Suprapubic skin (tissue), 4 donors: ENCODE data around the gene RASGEF1C.

Experiments
- EP300 ChIP-seq: sonication (generic); formaldehyde crosslinking; IDR thresholded peaks from one replicate; pipeline ENCODE4 v1.6.1; 2017; ENCODE audit warnings: antibody characterized with exemption
- POLR2A ChIP-seq, 2 donors: fragments of 450-650 bp; IDR thresholded peaks; one replicate each; pipeline ENCODE4 v1.6.1; 2017; ENCODE audit warnings: antibody characterized with exemption in 2 of 2, mild to moderate bottlenecking in 2 of 2, moderate library complexity in 2 of 2
- POLR2AphosphoS5 ChIP-seq, 3 donors: sonication (generic); formaldehyde crosslinking; IDR thresholded peaks; one replicate each; pipeline ENCODE4 v1.6.1; 2017; ENCODE audit warnings: antibody characterized with exemption in 3 of 3
- TF ChIP-seq, protein P1 (sequence below), 2 donors: fragments of 200-600 bp in 1 of 2; fragments of 450-650 bp in 1 of 2; sonication (generic) in 1 of 2; IDR thresholded peaks; one replicate each; pipeline ENCODE4 v1.5.1; 2016 to 2019; ENCODE audit warnings: antibody characterized with exemption in 2 of 2, mild to moderate bottlenecking in 1 of 2, moderate library complexity in 1 of 2

GRCh38 chr5:180080486-180081280 is 128.3 kb downstream of the RASGEF1C start:
- TF ChIP-seq, protein P1, sequence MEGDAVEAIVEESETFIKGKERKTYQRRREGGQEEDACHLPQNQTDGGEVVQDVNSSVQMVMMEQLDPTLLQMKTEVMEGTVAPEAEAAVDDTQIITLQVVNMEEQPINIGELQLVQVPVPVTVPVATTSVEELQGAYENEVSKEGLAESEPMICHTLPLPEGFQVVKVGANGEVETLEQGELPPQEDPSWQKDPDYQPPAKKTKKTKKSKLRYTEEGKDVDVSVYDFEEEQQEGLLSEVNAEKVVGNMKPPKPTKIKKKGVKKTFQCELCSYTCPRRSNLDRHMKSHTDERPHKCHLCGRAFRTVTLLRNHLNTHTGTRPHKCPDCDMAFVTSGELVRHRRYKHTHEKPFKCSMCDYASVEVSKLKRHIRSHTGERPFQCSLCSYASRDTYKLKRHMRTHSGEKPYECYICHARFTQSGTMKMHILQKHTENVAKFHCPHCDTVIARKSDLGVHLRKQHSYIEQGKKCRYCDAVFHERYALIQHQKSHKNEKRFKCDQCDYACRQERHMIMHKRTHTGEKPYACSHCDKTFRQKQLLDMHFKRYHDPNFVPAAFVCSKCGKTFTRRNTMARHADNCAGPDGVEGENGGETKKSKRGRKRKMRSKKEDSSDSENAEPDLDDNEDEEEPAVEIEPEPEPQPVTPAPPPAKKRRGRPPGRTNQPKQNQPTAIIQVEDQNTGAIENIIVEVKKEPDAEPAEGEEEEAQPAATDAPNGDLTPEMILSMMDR (IDR thresholded peaks at IDR 0.05), result no peak
- TF ChIP-seq EP300 (no peak), POLR2A (IDR thresholded peaks at IDR 0.05) (peak in 1 of 2 donors; percentile 18), POLR2AphosphoS5 (IDR thresholded peaks at IDR 0.05) (no peak)
